ENCODE data around the gene CD46. TPM values are rescaled to one million over a fixed set of nuclear protein-coding genes. Genes with fewer than 3 reads are reported as not detected.

The CD46 gene
- total and polyA plus RNA-seq, 11 donors = 40.6 to 133 (median 93.9) TPM

DNA sequence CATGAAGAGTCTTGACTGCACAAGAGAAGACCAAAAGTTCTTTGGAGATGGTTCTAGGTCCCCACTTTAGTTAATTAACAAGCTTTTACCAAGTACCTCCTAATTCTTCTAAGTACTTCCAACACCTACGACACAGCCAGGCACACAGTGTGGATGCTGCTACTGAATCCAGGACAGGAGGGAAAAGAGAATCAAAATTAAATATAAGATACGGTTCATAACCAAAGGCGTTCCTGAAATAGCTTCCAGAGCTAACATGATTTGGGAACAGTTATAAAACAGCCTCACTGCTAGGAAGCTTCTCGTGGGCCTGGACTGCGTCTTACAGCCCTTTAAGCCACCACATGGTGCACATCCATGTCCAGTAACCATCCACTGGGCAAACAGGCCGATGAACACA is 84.1 kb downstream of the CD46 start:
- no peak overlapping the region for H3K4me3 ChIP-seq
- H3K27ac ChIP-seq = peak overlapping the region in 9 of 12 donors; percentile 23 to 98 (median 41)
- peaks cover 0 to 11% (median 0%) of the 10 kb centered on the region in 9 donors for H3K36me3 ChIP-seq
- H3K9me3 ChIP-seq = no peaks in the 10 kb centered on the region
- H3K4me1 ChIP-seq = peaks cover 10 to 97% (median 83%) of the 10 kb centered on the region in 12 donors
- H3K27me3 ChIP-seq = no peaks in the 10 kb centered on the region
- TF ChIP-seq POLR2A (IDR thresholded peaks at IDR 0.05) = no peak
- TF ChIP-seq, protein P1, sequence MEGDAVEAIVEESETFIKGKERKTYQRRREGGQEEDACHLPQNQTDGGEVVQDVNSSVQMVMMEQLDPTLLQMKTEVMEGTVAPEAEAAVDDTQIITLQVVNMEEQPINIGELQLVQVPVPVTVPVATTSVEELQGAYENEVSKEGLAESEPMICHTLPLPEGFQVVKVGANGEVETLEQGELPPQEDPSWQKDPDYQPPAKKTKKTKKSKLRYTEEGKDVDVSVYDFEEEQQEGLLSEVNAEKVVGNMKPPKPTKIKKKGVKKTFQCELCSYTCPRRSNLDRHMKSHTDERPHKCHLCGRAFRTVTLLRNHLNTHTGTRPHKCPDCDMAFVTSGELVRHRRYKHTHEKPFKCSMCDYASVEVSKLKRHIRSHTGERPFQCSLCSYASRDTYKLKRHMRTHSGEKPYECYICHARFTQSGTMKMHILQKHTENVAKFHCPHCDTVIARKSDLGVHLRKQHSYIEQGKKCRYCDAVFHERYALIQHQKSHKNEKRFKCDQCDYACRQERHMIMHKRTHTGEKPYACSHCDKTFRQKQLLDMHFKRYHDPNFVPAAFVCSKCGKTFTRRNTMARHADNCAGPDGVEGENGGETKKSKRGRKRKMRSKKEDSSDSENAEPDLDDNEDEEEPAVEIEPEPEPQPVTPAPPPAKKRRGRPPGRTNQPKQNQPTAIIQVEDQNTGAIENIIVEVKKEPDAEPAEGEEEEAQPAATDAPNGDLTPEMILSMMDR (IDR thresholded peaks at IDR 0.05) = no peak
- DNase-seq (no peak), ATAC-seq (no peak)
- intact Hi-C loops (cut with DNase I) = no loop called here
- 44 to 73% (median 69%) methylated on average over 6 of the region's 6 CpGs for WGBS, 4 donors

DNA sequence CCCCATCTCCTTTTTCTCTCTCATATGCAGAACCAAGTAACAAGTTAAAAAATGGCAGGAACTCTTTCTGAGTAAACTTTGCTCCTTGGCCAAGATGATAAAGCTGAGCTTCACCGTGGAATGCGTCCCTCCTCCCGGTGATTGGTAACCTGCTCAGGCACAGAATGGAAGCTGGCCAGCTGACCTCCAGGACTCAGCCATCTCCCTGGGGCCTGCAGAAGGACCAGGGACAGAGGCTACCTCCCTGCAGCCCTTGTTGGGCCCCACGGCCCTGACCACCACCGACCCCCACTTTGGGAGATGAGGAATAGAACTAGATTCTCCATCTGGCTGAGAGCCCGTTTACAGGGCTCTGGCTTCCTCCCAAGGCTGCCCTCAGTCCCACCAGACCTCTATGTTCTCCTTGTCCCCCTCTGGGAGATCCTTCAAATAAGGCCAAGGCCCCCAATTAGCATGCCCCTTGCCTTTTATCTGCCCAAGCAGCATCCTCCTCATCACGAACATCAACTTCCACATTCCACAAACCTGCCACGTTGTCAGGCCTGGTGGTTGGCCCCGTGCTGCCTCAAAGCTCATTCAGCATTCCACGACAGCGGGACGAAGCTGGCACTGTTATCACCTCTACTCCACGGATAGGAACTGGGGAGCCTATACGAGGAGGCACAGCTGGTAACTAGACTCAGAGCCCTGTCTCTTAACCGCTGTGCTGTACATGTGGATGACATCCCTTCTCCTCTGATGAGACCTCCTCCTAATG is 84.9 kb downstream of the CD46 start:
- peaks cover 5 to 93% (median 75%) of the 10 kb centered on the region in 12 donors for H3K4me1 ChIP-seq
- intact Hi-C loops (cut with DNase I) = no loop called here

DNA sequence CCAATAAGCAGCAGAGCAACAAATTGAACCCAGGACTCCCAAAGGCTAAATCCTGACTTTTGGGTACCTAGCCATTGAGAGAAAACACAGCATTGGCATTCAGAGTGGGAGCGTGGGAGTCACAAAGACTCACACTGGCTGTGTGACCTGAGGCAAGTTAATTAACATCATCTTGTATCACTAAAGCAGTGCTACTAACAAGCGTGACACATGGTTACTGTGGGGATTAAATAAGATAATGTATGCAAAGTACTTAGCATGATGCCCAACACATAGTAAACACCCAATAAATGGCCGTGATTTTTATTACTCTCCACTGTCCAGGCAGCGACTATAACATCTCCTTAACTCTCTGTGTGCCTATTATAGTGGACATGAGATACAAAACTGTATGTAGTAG is 85.8 kb downstream of the CD46 start:
- Histone ChIP-seq H3K36me3 (peaks cover 0 to 22% (median 0%) of the 10 kb centered on the region in 9 donors), H3K27me3 (no peaks in the 10 kb centered on the region), H3K27ac (peak overlapping the region in 11 of 12 donors; percentile 30 to 98 (median 77)), H3K4me3 (no peak overlapping the region), H3K9me3 (no peaks in the 10 kb centered on the region), H3K4me1 (peaks cover 4 to 90% (median 72%) of the 10 kb centered on the region in 12 donors)
- DNase-seq (no peak), ATAC-seq (no peak)
- intact Hi-C loops (cut with DNase I) = no loop called here
- TF ChIP-seq, protein P1 (IDR thresholded peaks at IDR 0.05) = no peak
- TF ChIP-seq POLR2A (IDR thresholded peaks at IDR 0.05) = no peak
- WGBS, 4 donors = 90 to 96% (median 91%) methylated on average over 4 of the region's 4 CpGs

More for the DNA sequence above, 84.9 kb downstream of the CD46 start:
- Histone ChIP-seq H3K36me3 (peaks cover 0 to 15% (median 0%) of the 10 kb centered on the region in 9 donors), H3K27me3 (no peaks in the 10 kb centered on the region), H3K9me3 (no peaks in the 10 kb centered on the region), H3K27ac (peak overlapping the region in 11 of 12 donors; percentile 14 to 98 (median 55)), H3K4me3 (no peak overlapping the region)
- TF ChIP-seq POLR2A (IDR thresholded peaks at IDR 0.05) = no peak
- TF ChIP-seq, protein P1 (IDR thresholded peaks at IDR 0.05) = no peak
- DNase-seq (peak in 1 of 5 donors; percentile 43), ATAC-seq (peak in 1 of 4 donors; percentile 8)
- 58 to 64% (median 60%) methylated on average over 12 to 15 of the region's 15 CpGs for WGBS, 4 donors

Measured in heart left ventricle (tissue), 16 donors.